GM12878 (cell line): ENCODE measurements around the gene IFIT1. TPM values are rescaled to one million over a fixed set of nuclear protein-coding genes. Genes with fewer than 3 reads are reported as not detected.

ENCODE experiments used
- ATAC-seq: fragments of 200-7000 bp; cut with Tn5 transposase; 3 replicates; pipeline ENCODE4 v1.9.1; 2020; ENCODE audit warnings: mild to moderate bottlenecking, moderate library complexity
- BruUV-seq: library from RNA; stranded (reverse); fragments of 400-500 nt; replicated peaks from 2 replicates; lab custom pipeline; 2021; lab: Mats Ljungman, UMichigan
- CTCF ChIA-PET: fragments of 300-600 bp; sonication (Branson Sonifier 250); formaldehyde crosslinking; extraction: SDS; loops from one replicate; lab custom pipeline; 2021; ENCODE audit warnings: inconsistent platforms; lab: Yijun Ruan, JAX
- POLR2A ChIA-PET: fragments of 350-600 bp; formaldehyde crosslinking; extraction: SDS; loops from one replicate; lab custom pipeline; 2021; ENCODE audit warnings: inconsistent platforms; lab: Charles Lee
- RAD21 ChIA-PET: fragments of 300-600 bp; sonication (Branson Sonifier 250); formaldehyde crosslinking; loops from one replicate; lab custom pipeline; 2023; ENCODE audit warnings: antibody characterized with exemption; ENCODE audit not compliant: unreplicated experiment; lab: Charles Lee
- SMC1A ChIA-PET: fragments of 300-600 bp; sonication (Branson Sonifier 250); formaldehyde crosslinking; loops from one replicate; lab custom pipeline; 2023; ENCODE audit not compliant: unreplicated experiment, uncharacterized antibody; lab: Charles Lee
- DNase-seq: peaks from one replicate; pipeline ENCODE4 v3.0.0-alpha.2; 2011; ENCODE audit warnings: low read depth, low spot score
- FAIRE-seq: peaks from 3 replicates; lab custom pipeline; 2011; peaks lifted over from hg19 to GRCh38; lab: Jason Lieb, UNC
- H2AFZ ChIP-seq: 2 replicates; pipeline ENCODE4 v1.6.0; 2011; ENCODE audit warnings: low read depth, low read length, control low read depth; ENCODE audit not compliant: control insufficient read depth
- H3K27ac ChIP-seq: 2 replicates; pipeline ENCODE4 v1.5.1; 2011; ENCODE audit warnings: control low read depth; ENCODE audit not compliant: control insufficient read depth, insufficient read depth
- H3K27me3 ChIP-seq, 2 experiments: replicated peaks in 1 of 2; 2 replicates each; pipeline versions ENCODE4 v1.6.0 to v1.6.1; 2011; ENCODE audit warnings: low read length in 1 of 2; ENCODE audit not compliant: control insufficient read depth in 2 of 2, insufficient read depth in 2 of 2
- H3K36me3 ChIP-seq, 2 experiments: 2 replicates each; pipeline ENCODE4 v1.5.1; 2011; ENCODE audit warnings: low read length in 1 of 2; ENCODE audit not compliant: control insufficient read depth in 2 of 2, insufficient read depth in 2 of 2
- H3K4me1 ChIP-seq: 2 replicates; pipeline ENCODE4 v1.6.1; 2011; ENCODE audit warnings: mild to moderate bottlenecking, low read length, moderate library complexity, mixed read lengths; ENCODE audit not compliant: control insufficient read depth, insufficient read depth
- H3K4me2 ChIP-seq: 2 replicates; pipeline ENCODE4 v1.6.0; 2011; ENCODE audit warnings: control low read depth; ENCODE audit not compliant: control insufficient read depth, insufficient read depth
- H3K4me3 ChIP-seq: fragments of 200-600 bp; sonication (generic); 2 replicates; pipeline ENCODE4 v1.5.1; 2016
- H3K79me2 ChIP-seq: 2 replicates; pipeline ENCODE4 v1.6.0; 2011; ENCODE audit warnings: low read length; ENCODE audit not compliant: control insufficient read depth, insufficient read depth
- H3K9ac ChIP-seq: 2 replicates; pipeline ENCODE4 v1.8.0; 2011; ENCODE audit warnings: low read length, control low read depth, mixed read lengths; ENCODE audit not compliant: control insufficient read depth, insufficient read depth
- H3K9me3 ChIP-seq: replicated peaks from 3 replicates; pipeline ENCODE4 v1.5.1; 2011; ENCODE audit warnings: mild to moderate bottlenecking, low read length; ENCODE audit not compliant: control insufficient read depth, insufficient read depth
- H4K20me1 ChIP-seq: 2 replicates; pipeline ENCODE4 v1.6.0; 2011; ENCODE audit not compliant: control insufficient read depth, insufficient read depth
- BHLHE40 ChIP-seq, 2 experiments: fragments of 450-650 bp in 1 of 2; IDR thresholded peaks; 2 replicates each; pipeline ENCODE4 v1.6.1; 2011 to 2017; ENCODE audit warnings: low read depth in 2 of 2, borderline replicate concordance in 1 of 2, improper control_type of control experiment in 1 of 2, low read length in 1 of 2, mild to moderate bottlenecking in 1 of 2
- CBX5 ChIP-seq: sonication (generic); IDR thresholded peaks from 2 replicates; pipeline ENCODE4 v1.6.1; 2016; ENCODE audit warnings: low read depth, moderate library complexity, mild to moderate bottlenecking, inconsistent platforms
- HDGF ChIP-seq: fragments of 450-650 bp; IDR thresholded peaks from 2 replicates; pipeline ENCODE4 v1.6.1; 2016; ENCODE audit warnings: antibody characterized with exemption
- KLF5 ChIP-seq: fragments of 450-650 bp; IDR thresholded peaks from 2 replicates; pipeline ENCODE4 v1.6.1; 2014; ENCODE audit warnings: mild to moderate bottlenecking; ENCODE audit not compliant: partially characterized antibody
- MAX ChIP-seq: IDR thresholded peaks from 2 replicates; pipeline ENCODE4 v1.6.1; 2012; ENCODE audit warnings: low read depth, low read length, improper control_type of control experiment
- POLR2A ChIP-seq: IDR thresholded peaks from 2 replicates; pipeline ENCODE4 v1.6.1; 2011; ENCODE audit warnings: low read depth, mild to moderate bottlenecking, low read length
- RAD51 ChIP-seq: fragments of 450-650 bp; IDR thresholded peaks from 2 replicates; pipeline ENCODE4 v1.6.1; 2016; ENCODE audit warnings: moderate library complexity, mild to moderate bottlenecking, inconsistent platforms
- RB1 ChIP-seq: fragments of 450-650 bp; formaldehyde crosslinking; IDR thresholded peaks from 2 replicates; pipeline ENCODE4 v1.6.1; 2017; ENCODE audit warnings: mild to moderate bottlenecking, borderline replicate concordance
- RBBP5 ChIP-seq: fragments of 200-600 bp; sonication (generic); conservative IDR thresholded peaks from 2 replicates; pipeline ENCODE4 v1.6.1; 2016
- TCF12 ChIP-seq: IDR thresholded peaks from 2 replicates; pipeline ENCODE4 v1.6.1; 2011; ENCODE audit warnings: low read depth, mild to moderate bottlenecking, low read length
- YY1 ChIP-seq: IDR thresholded peaks from 2 replicates; pipeline ENCODE4 v1.6.1; 2011; ENCODE audit warnings: low read depth, mild to moderate bottlenecking, low read length
- WGBS: methylation state at CpG from one replicate; pipeline ENCODE4 v1.1.6; 2016; ENCODE audit warnings: low lambda C conversion rate; ENCODE audit not compliant: insufficient replicate concordance, insufficient coverage; ENCODE audit errors: missing lambda C conversion rate; 5-methylcytosine and 5-hydroxymethylcytosine counted together
- in situ Hi-C: fragments of 300-500 bp; cut with MboI; formaldehyde crosslinking; loops from 9 replicates; pipeline ENCODE4 v1.14.3; 2018; ENCODE audit warnings: mixed read lengths
- intact Hi-C: fragments of 100-400 bp; cut with micrococcal nuclease; formaldehyde crosslinking; loops from one replicate; pipeline ENCODE4 v1.14.2; 2022; ENCODE audit not compliant: unreplicated experiment
- polyA plus RNA-seq, 11 experiments: library from polyadenylated mRNA; depleted of rRNA in 4 of 11; unstranded in 6 of 11; stranded (reverse) in 5 of 11; fragments of >200 nt; fragmentation: Nextera tagmentation in 4 of 11; fragmentation: Illumina TruSeq in 1 of 11; extraction: Ambion mirVana in 4 of 11; extraction: Trizol in 1 of 11; gene quantifications; 1 replicate in 1 of 11; 2 replicates in 10 of 11; pipeline versions ENCODE4 v1.2.1 to v1.2.3, GENCODE V29; 2011 to 2016; ENCODE audit warnings: inconsistent platforms in 2 of 11, missing spikeins in 2 of 11, low read depth in 1 of 11
- total RNA-seq, 4 experiments: library from RNA; depleted of rRNA in 3 of 4; stranded (reverse); fragments of >200 nt in 3 of 4; fragmentation: Illumina TruSeq in 1 of 4; extraction: Trizol in 1 of 4; gene quantifications; 2 replicates each; pipeline versions ENCODE4 v1.2.1 to v1.2.3, GENCODE V29; 2013 to 2021
- TF ChIP-seq, protein P1 (sequence below): IDR thresholded peaks from 2 replicates; pipeline ENCODE4 v1.6.1; 2012; ENCODE audit warnings: low read depth, low read length, improper control_type of control experiment

The IFIT1 gene
- total and polyA plus RNA-seq, 10 of the 15 experiments (the other 5 are each of a cell fraction or from before 2014, with no cell fraction given) = 13.9 to 37.2 (median 22.3) TPM

DNA sequence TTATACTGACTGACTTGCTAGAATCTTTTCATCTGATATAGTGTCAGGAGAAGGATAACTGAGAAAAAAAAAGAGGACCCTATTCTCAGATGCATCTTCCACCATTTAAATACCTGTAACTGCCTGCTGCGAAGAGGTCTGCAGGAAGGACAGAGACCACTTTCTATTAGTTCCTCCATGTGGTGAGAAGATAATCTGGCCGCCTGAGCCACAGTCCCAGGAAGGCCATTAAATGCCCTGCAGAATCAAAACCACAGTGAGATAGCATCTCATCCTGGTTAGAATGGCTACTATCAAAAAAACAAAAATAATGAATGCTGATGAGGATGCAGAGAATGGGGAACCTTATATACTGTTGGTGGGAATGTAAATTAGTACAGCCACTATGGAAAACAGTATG is 34.4 kb upstream of the IFIT1 start:
- no TSS peak for BruUV-seq
- WGBS = 50% methylated on average over 2 of the region's 2 CpGs
- no peak overlapping the region for H3K4me3 ChIP-seq
- POLR2A ChIA-PET = interaction anchor here (1.8 kb wide), 1 partner anchor 10 kb away, joined by 3 read pairs; no protein-coding TSS in a partner anchor
- no peak for DNase-seq
- CTCF ChIA-PET = no interaction called here
- no peak overlapping the region for H3K4me2 ChIP-seq
- no peaks in the 10 kb centered on the region for H3K4me1 ChIP-seq
- intact Hi-C loops (no loop called here), in situ Hi-C loops (no loop called here)
- H4K20me1 ChIP-seq = no peaks in the 10 kb centered on the region
- no peaks in the 10 kb centered on the region for H3K27me3 ChIP-seq
- no peak overlapping the region for H3K27ac ChIP-seq
- H3K9me3 ChIP-seq = no peaks in the 10 kb centered on the region
- SMC1A ChIA-PET = interaction anchor here (4.8 kb wide), 1 partner anchor 9 kb away, joined by 40 read pairs; no protein-coding TSS in a partner anchor
- no peak overlapping the region for H3K9ac ChIP-seq
- FAIRE-seq = no peak
- TF ChIP-seq TCF12 = no peak
- no peak overlapping the region for H2AFZ ChIP-seq
- H3K79me2 ChIP-seq = no peaks in the 10 kb centered on the region
- ATAC-seq = no peak
- no peaks in the 10 kb centered on the region for H3K36me3 ChIP-seq
- RAD21 ChIA-PET = interaction anchor here (2.5 kb wide), 1 partner anchor 12 kb away, joined by 8 read pairs; no protein-coding TSS in a partner anchor

DNA sequence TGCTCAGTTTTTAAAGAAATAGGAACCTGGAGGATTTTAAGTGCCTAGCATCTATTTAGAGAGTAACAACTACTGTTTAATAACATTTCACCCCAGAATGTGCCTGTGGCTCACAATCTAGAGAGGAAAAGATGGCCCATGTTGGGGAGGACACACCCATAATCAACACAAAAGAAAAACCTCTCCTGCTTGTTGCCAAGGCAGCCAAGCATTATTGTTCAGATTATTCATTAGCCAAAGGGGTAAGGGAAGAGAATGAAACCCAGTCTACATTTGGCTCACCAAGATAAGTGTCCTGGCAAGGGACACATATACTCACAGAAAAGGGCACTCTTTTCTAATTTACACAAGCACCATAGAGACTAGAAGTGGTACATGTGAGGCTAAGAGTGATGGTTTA is 32.3 kb upstream of the IFIT1 start:
- Histone ChIP-seq H3K4me2 (no peak overlapping the region), H3K27ac (no peak overlapping the region), H4K20me1 (no peaks in the 10 kb centered on the region), H3K4me1 (peaks cover 6% of the 10 kb centered on the region), H3K27me3 (no peaks in the 10 kb centered on the region), H3K4me3 (no peak overlapping the region), H3K79me2 (no peaks in the 10 kb centered on the region), H3K9me3 (no peaks in the 10 kb centered on the region), H2AFZ (no peak overlapping the region), H3K36me3 (no peaks in the 10 kb centered on the region), H3K9ac (no peak overlapping the region)
- in situ Hi-C loops = no loop called here
- BruUV-seq = no TSS peak
- intact Hi-C loops = no loop called here
- DNase-seq (no peak), ATAC-seq (0 out of 3 replicates have a peak, but pooled peaks have one; percentile 15), FAIRE-seq (no peak)
- SMC1A ChIA-PET = interaction anchor here (1.7 kb wide), 1 partner anchor 7 kb away, joined by 3 read pairs; no protein-coding TSS in a partner anchor
- RAD21 ChIA-PET = no interaction called here
- POLR2A ChIA-PET = no interaction called here
- CTCF ChIA-PET = interaction anchor here (1.2 to 1.7 kb wide), 2 partner anchors 7 to 9 kb away, joined by 3 to 9 read pairs; no protein-coding TSS in a partner anchor
- TF ChIP-seq HDGF = no peak
- TF ChIP-seq RAD51 = no peak
- no peak for TF ChIP-seq KLF5
- no peak for TF ChIP-seq YY1
- TF ChIP-seq BHLHE40 (IDR thresholded peaks at IDR 0.05; ENCODE audit: borderline replicate concordance in 1 of 2, low read depth in 2 of 2, low read length in 1 of 2) = no peak
- TF ChIP-seq MAX = no peak
- no peak for TF ChIP-seq CBX5
- TF ChIP-seq RBBP5 = no peak
- TF ChIP-seq, protein P1, sequence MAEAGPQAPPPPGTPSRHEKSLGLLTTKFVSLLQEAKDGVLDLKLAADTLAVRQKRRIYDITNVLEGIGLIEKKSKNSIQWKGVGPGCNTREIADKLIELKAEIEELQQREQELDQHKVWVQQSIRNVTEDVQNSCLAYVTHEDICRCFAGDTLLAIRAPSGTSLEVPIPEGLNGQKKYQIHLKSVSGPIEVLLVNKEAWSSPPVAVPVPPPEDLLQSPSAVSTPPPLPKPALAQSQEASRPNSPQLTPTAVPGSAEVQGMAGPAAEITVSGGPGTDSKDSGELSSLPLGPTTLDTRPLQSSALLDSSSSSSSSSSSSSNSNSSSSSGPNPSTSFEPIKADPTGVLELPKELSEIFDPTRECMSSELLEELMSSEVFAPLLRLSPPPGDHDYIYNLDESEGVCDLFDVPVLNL = no peak
- no peak for TF ChIP-seq RB1
- TF ChIP-seq POLR2A = no peak
